HPDE6-E6E7 (cell line): ENCODE measurements around the gene MACO1.
A peak's percentile ranks its signal among the peaks of the same experiment; 100 is the strongest.
"Not testable (repeated sequence)": the region's sequence is repeated elsewhere in the genome, so short reads cannot be mapped to it uniquely, and the experiment has no call there.

Experiments
- DNase-seq: peaks from one replicate; pipeline ENCODE4 v3.0.0; 2011; ENCODE audit warnings: missing footprints; ENCODE audit errors: extremely low spot score

The MACO1 gene

GRCh38 chr1:25425098-25426085 is 5.3 kb upstream of the MACO1 start:
- DNase-seq, result peak; percentile 85

GRCh38 chr1:25427696-25428095 is 3.0 kb upstream of the MACO1 start:
- DNase-seq, result no peak

GRCh38 chr1:25428475-25429166 is 2.1 kb upstream of the MACO1 start:
- DNase-seq, result no peak

GRCh38 chr1:25430967-25431881 is 527 bp downstream of the MACO1 start:
- DNase-seq, result no peak

GRCh38 chr1:25431955-25432719 is 1.4 kb downstream of the MACO1 start:
- DNase-seq, result no peak

- no peak for DNase-seq
Measured at GRCh38 chr1:25432749-25433388, 2.2 kb downstream of the MACO1 start.

- no peak for DNase-seq
Measured at GRCh38 chr1:25433389-25434186, 2.9 kb downstream of the MACO1 start.

GRCh38 chr1:25435397-25436108 is 4.9 kb downstream of the MACO1 start:
- no peak for DNase-seq

- DNase-seq, result no peak
Measured at GRCh38 chr1:25437672-25438071, 7.0 kb downstream of the MACO1 start.

GRCh38 chr1:25439287-25439686 is 8.6 kb downstream of the MACO1 start:
- DNase-seq, result no peak

- no peak for DNase-seq
Measured at GRCh38 chr1:25442178-25442577, 11.5 kb downstream of the MACO1 start.

- DNase-seq, result no peak
Measured at GRCh38 chr1:25443030-25443699, 12.5 kb downstream of the MACO1 start.

- not testable (repeated sequence) for DNase-seq
Measured at GRCh38 chr1:25444604-25445003, 13.9 kb downstream of the MACO1 start.

- DNase-seq, result no peak
Measured at GRCh38 chr1:25445993-25446538, 15.4 kb downstream of the MACO1 start.

- no peak for DNase-seq
Measured at GRCh38 chr1:25447547-25447946, 16.9 kb downstream of the MACO1 start.

- DNase-seq, result no peak
Measured at GRCh38 chr1:25450891-25451290, 20.2 kb downstream of the MACO1 start.

GRCh38 chr1:25451908-25452307 is 21.2 kb downstream of the MACO1 start:
- DNase-seq, result no peak

- no peak for DNase-seq
Measured at GRCh38 chr1:25456502-25456901, 25.8 kb downstream of the MACO1 start.
